ENCODE data around the gene TENT5A. TPM values are rescaled to one million over a fixed set of nuclear protein-coding genes. Genes with fewer than 3 reads are reported as not detected.

The TENT5A gene
- total RNA-seq, 1 donor from 2014 or later, result 15.2 TPM

DNA sequence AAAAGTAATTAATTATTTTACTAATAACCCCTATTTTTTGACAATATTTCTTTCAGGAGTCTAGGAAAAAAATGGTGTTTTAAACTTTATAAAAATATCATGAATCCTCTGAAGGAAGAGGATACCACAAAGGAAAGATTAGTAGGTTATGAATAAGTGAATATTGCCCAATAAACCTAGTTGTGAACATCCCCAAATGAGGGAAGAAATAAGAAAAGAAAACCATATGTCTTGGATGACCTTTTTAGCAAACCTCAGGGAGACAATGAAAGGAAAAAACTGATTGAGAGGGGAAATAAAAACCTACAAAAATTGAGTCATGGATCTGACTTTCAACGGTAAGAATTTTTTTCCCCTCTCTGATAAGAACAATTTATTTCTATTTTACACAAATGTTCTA, 34.4 kb downstream of the TENT5A start:
- no peak for DNase-seq (ENCODE audit: low spot score)

DNA sequence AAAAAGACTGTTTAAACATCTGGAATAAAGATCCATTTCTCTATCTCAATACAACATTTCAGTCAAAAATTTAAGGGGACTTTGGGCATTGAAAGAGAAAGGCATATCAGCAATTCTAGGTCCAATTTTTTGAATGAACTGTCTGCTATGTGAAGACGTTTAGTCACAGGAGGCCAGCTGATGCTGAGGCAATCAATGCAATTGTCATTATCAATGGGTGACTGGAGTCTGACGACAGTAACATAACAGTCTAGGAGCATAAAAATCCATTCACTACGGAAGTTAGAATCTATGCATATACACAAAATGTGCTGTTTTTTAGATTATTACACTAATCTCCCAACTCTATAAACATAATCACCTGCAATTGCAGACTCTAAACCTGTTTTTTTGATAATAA, 37.8 kb downstream of the TENT5A start:
- no peak for DNase-seq (ENCODE audit: low spot score)

DNA sequence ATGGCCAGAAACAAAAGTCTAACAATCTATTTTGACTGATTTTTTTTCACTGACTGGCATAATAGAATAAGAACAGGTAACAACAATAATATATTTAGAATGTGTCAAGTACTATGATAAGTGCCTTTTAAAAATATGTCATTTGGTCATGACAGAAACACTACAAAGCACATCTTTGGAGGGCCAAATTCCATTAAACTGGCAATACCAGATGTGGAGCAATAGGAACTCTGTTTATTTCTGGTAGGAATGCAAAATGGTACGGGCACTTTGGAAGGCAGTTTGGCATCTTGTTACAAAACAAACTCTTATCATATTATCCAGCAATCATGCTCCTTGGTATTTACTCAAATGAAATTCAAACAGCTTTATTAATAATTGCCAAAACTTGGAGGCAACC, 39.3 kb downstream of the TENT5A start:
- no peak for DNase-seq (ENCODE audit: low spot score)

DNA sequence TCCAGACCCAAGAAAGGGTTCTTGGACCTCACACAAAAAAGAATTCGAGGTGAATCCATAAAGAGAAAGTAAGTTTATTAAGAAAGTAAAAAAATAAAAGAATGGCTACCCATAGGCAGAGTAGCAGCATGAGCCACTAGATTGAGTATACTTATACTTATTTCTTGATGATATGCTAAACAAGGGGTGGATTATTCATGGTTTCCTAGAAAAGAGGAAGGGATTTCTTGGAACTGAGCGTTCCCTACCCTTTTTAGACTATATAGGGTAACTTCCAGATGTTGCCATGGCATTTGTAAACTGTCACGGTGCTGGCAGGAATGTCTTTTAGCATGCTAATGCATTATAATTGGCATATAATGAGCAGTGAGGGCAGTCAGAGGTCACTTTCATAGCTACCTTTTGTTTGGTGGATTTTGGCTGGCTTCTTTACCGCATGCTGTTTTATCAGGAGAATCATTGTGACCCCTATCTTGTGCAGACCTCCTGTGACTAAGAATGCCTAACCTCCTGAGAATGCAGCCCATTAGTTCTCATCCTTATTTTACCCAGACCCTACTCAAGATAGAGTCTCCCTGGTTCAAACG, 44.3 kb downstream of the TENT5A start:
- no peak for DNase-seq (ENCODE audit: low spot score)

DNA sequence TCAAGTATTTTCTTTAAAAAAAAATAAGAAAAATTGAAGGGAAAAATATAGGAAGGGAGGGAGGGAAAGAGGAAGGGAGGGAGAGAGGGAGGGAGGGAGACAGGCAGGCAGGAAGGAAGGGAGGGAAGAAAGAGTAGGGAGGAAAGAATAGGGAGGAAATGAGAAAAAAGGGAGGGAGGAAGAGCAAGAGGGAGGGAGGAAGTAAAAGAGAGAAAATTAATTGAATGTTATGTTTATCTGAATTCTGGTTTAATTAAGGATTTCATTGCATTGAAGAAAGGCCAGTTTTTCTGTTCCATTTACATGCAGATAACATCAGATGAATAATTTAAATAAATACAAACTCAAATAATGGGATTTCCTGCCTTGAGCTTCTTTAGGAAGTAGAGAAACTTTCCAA, 47.8 kb downstream of the TENT5A start:
- DNase-seq (ENCODE audit: low spot score), result no peak

DNA sequence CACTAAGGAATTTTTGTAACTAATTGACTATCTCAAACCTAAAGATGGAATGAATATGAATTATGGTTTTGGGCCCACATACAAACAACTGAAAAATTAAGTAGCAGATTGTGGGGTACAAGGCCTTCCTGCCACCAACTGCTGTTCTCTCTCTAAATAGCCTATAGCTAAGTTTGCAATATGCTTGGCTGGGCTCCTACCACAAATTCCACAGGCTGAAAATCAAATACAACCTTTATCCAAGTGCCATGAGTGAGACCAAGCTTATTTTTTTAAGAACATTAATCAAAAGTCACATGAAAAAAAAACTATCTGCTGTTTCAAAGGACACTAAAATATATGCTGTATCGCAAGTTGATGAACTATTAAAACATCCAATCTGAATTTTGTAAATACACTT, 52.1 kb downstream of the TENT5A start:
- no peak for DNase-seq (ENCODE audit: low spot score)

DNA sequence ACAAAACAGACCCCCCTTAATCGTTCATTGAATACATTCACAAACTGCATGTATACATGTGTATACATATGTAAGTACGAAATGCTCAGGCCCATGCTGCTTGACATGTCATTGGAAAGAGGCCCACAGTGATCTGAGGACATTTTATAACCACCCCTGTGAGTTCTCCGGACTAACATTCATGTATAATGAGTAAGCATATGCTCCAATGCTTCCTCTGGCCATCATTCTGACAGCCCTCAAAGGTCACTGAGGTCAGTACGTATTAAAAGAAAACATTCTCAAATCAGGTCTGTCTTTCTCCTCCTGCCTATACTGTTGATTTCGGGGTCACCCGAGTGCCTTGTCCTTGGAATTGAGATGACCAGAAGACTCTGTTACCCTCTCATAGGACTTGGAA, 54.9 kb downstream of the TENT5A start:
- DNase-seq (ENCODE audit: low spot score), result no peak

DNA sequence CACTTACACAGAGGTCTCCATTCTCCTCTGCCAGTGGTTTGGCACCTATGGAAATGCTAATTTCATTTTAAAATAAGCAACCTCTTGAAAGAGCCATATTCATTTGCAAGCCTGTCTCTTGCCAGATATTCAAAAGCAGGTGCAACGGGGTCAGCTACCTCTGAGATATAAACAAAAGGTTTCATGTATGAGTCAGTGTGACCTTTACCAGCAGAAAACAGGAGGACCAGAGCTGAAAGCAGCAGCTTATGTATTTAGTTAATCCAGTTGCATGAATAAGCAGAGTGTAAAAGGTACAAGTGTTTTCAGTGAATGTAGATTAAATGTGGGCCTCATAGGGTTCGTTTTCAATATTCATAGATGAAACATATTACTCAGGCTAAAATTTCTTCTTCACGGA, 56.0 kb downstream of the TENT5A start:
- DNase-seq (ENCODE audit: low spot score), result no peak

All from mesenteric fat pad (tissue), 1 donor.